DMS53 treated with DMSO at 0.1 percent for 48 hours (cell line): ENCODE data around the gene KLKB1.
A peak's percentile ranks its signal among the peaks of the same experiment; 100 is the strongest.
"Not testable (repeated sequence)": the region's sequence is repeated elsewhere in the genome, so short reads cannot be mapped to it uniquely, and the experiment has no call there.

ENCODE experiments used
- DNase-seq: peaks from one replicate; lab custom pipeline; 2025; ENCODE audit not compliant: unreplicated experiment; lab: John Stamatoyannopoulos, UW

KLKB1 gene

DNA sequence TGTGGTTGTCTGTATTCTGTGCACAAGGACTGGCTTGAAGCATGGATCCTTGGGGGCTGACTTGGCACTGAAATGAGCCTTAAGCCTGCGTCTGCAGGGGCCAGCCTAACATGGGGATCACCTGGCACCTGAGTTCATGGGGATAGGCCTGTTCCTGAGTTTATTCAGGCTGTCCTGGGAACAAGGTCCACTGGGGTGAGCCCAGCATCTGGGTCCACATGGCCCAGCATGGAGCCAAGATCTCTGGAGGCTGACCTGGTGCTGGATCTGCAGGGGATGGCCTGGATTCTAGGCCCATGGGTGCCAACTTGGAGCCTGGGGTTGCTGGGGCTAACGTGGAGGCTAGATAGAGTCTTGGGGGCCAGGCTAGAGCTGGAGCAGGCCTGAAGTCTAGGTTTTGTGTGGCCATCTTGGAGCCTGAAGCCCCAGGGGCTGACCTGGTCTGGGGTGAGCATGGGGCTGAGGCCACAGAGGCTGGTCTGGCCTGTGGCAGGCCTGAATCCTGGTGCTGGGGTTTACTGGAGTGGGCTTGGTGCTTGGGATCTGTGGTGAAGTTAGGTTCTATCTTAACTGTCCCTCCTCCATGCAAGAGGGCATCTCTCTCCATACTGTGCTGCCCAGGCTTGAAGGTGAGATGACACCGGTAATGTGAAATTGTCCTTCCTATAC, 652 bp upstream of the KLKB1 start:
- no peak for DNase-seq

DNA sequence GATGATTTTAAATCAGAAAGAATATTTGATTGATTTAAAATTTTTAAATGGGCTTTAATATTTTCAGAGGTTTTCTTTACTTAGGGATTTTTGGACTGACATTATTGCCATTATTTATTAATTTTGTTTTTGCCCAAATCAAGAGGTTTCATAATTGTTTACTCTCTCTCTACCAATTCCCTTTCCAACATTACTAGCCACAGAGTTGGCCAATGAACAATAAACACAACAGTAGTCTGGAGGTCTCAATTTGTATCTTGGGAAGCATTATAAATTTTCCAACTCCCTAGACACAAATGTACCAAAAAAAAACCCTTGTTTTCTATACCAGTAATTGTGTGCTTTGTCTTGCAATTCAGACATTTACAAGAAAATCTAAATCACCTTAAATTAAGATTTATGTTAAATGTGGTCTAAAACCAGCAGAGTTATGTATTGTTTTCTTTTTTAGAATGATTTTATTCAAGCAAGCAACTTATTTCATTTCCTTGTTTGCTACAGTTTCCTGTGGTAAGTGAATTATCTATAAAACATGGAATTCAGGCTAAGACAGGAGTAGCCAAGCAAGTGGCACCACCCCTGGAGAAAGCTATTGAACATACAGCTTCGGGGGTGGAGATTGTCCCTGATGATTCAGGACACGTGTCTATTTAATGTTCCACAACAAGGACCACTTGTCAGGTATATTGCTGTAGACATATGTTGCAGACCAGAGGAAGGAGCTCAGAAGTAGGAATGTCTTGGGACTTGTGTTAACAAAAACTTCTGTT, 622 bp downstream of the KLKB1 start:
- no peak for DNase-seq

DNA sequence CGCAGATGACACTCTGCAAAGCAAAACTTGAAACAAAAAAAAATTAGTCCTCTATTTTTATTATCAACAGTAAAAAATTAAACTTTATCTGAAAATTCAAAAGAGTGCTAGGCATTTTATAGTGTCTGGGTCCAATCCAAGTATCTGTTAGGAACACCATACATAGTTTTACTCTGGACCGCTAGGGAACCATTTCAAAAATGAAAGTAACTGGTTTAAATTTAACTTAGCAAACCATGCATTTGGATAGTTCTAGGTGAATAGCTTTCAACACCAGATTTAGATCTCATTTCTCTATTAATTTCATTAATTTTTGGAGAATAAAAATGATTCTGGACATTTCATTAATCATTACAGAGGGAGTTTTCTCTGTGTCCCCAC, 1.2 kb downstream of the KLKB1 start:
- DNase-seq: no peak

DNA sequence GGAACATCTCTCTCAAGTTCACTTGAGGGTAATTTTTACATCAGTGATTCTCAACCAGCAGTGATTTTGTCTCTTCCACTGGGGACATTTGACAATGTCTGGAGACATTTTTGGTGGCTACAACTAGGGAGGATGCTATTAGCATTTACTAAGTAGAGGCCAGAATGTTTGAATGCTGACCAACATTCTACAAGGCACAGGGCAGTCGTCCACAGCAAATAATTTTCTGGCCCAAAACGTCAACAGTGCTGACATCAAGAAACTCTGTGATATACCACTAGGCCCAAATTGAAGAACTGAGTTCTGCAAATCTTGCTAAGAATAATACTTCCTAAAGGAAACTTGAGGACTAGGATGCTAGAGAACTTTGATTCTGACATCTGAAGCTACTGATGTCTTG, 7.1 kb downstream of the KLKB1 start:
- no peak for DNase-seq

DNA sequence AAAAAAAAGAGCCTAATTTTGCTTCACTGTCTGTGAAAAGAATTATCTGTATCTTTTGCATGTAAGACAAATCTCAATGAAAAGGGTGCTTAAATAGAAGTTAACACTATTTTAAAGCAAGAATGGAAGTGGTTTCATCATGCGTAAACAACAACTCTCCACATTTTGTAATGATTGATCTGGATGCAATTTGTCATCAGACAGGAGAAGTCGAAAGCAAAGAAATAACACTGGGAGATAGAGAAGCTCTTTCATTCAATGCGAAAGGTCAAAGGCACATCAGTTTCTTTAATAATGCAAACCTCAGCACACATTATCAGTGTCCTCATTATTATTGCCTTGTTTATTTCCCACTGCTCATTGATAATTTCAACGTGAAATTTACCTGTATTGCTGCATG, 8.8 kb downstream of the KLKB1 start:
- DNase-seq: no peak

DNA sequence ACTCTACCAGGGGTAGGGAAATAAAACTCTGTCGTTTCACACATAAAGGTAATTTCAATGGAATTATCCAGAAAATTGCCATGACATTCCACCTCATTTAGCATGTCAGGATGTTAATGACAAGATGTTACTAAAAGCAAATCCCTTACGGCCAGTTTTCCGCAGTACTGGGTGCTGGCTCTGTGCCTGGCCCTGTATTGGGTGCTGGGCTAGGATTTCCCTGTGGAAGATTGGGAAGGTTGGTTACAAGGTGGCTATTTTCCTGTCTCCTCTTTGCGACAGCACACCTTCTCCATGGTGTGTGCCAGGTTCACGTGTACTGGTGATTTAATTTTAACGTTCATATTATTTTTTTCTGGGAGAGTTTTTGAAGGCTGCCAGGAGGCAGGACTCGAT, 13.1 kb downstream of the KLKB1 start:
- DNase-seq: no peak

DNA sequence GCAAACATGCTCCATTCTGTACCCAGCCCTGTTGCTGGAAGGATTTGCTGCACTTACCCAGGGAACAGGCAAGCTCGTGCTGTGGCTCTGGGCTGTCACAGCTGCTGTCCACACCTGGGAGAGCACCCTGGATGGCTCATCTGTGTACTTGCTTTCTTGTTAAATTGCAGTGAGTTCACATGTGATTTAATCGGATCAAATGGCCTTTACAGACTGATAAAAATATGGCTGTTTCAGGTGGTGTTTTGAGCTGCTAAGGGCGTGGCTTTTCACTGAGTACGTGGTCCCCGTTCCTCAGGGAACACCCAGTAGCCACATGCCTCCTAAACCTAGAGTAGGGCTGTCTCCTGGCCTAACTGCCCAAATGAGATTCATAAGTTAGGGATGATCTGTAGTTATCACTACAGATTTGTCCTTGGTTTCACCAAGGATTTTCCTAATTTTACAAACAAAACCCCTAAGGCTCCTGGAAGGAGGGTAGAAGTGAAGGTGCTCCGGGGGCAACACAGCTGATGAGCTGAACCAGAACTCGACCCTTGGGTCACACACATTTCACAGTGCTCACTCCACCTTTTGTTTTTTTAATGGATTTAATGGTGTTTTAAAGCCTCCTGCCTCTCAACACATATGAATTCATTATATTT, 13.7 kb downstream of the KLKB1 start:
- peak; percentile 9 for DNase-seq

DNA sequence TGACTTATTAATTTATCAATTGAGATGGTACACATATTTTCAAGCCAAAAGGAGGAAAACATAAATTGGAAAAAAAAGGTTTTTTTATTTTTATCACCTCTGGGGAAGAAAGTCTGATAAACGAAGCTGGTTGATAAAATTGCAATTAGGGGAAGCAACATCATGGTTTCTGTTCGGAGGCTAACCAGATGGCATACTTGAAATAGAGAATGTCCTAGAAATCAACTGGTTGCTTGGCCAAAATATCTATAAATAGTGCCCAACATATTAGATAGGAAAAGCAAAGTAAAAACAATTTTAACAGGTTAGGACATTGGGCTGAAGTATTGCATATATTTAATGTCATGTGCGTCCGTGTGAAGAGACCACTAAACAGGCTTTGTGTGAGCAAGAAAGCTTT, 14.3 kb downstream of the KLKB1 start:
- no peak for DNase-seq

DNA sequence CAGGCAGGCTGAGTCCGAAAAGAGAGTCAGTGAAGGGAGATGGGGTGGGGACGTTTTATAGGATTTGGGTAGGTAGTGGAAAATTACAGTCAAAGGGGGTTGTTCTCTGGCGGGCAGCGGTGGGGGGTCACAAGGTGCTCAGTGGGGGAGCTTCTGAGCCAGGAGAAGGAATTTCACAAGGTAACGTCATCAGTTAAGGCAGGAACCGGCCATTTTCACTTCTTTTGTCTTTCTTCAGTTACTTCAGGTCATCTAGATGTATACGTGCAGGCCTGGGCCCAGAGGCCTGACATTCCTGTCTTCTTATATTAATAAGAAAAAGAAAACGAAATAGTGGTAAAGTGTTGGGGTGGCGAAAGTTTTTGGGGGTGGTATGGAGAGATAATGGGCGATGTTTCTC, 14.7 kb downstream of the KLKB1 start:
- not testable (repeated sequence) for DNase-seq

DNA sequence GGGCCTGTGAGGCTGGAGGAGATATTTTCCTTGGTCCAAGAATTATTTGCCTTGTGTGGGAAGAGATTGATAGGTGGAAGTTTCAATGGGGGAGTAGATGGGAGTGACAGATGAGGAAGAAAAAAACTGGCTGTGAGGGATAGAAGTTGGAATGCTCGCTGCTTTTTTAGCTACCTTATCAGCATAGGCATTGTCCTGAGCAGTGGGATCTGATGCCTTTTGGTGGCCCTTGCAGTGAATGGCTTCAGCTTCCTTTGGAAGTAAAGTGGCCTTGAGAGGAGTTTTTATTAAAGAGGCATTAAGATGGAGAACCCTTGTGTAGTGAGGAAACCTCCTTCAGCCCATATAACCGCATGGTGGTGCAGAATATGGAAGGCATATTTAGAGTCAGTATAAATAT, 16.0 kb downstream of the KLKB1 start:
- DNase-seq: no peak

DNA sequence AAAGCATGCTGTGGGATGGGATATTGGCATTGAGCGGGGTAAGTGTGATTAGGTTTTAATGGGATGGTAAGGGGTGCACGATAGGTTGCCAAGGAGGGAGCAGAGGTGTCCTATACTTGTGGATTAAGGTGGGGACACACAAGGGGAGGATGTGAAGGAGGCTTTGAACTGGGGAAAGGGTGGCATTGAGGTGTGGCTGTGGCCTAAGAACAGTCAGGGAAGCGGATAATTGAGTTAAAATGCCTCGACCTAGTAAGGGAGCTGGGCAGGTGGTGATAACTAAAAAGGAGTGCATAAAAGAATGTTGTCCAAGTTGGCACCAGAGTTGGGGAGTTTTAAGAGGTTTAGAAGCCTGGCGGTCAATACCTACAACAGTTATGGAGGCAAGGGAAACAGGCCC, 17.5 kb downstream of the KLKB1 start:
- DNase-seq: no peak

DNA sequence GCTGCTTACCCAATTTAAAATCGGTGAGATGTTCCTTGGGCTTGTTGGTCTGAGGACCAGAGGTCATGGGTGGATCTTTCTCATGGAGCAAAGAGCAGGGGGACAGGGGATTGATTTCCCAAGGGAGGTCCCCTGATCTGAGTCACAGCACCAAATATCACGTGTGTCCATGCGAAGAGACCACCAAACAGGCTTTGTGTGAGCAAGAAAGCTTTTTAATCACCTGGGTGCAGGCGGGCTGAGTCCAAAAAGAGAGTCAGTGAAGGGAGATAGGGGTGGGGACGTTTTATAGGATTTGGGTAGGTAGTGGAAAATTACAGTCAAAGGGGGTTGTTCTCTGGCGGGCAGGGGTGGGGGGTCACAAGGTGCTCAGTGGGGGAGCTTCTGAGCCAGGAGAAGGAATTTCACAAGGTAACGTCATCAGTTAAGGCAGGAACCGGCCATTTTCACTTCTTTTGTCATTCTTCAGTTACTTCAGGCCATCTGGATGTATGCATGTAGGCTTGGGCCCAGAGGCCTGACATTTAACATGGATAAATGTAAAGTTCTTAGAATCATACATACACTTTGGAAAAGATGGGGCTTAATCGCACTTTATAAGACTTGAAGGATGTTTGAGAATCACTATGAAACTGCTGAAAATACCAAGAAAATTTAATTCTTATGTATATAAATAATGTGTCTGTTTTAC, 19.9 kb downstream of the KLKB1 start:
- DNase-seq: not testable (repeated sequence)

DNA sequence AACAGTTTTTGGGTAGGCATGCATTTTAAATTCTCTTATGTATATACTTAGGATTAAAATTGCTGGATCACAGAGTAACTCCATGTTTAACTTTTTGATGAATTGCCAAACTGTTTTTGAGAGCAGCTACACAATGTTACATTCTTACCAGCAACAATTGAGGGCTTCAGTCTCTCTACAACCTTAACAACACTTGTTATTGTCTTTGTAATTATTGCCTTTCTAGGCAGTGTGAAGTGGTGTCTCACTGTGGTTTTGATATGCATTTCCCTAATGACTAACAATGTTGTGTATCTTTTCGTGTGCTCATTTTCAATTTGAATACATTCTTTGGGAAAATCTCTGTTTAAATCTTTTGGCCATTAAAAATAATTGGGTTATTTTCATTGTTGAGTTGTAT, 21.3 kb downstream of the KLKB1 start:
- DNase-seq: no peak

DNA sequence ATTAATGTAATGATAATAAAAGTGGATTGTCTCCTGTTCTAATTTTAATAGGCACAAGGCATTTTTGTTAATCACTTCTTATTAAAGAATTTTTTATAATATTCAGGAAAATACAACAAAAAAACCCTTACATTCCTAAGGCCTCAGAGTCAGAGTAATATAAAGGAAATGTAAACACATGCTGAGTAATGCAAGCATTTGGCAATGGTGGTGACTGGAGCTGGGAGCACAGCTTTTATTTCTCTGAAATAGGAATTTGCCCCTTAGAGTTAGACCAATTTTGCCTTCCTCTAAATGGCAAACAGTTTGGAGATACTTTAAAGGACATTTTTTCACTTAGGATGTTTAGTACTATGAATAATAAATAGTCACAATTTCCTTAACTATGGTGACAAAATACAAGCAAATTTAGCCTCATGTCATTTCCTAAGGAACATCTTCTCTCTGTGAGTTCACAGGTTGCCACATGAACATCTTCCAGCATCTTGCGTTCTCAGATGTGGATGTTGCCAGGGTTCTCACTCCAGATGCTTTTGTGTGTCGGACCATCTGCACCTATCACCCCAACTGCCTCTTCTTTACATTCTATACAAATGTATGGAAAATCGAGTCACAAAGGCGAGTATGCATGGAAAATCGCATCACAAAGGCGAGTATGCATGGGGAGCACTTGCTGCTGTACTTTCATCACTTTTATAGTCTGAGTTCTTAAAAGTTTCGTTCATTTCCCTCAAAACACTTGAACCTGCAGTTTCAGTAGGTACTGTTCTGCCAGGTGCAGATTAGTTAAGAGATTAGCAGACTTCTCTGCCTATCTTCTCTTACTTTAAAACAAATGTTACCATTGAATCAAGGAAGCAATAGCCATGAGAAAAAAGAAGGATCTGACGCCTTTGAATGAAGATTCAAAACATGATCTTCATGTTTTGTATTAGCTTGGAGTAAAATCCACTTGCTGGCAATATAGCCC, 22.8 kb downstream of the KLKB1 start:
- DNase-seq: no peak

DNA sequence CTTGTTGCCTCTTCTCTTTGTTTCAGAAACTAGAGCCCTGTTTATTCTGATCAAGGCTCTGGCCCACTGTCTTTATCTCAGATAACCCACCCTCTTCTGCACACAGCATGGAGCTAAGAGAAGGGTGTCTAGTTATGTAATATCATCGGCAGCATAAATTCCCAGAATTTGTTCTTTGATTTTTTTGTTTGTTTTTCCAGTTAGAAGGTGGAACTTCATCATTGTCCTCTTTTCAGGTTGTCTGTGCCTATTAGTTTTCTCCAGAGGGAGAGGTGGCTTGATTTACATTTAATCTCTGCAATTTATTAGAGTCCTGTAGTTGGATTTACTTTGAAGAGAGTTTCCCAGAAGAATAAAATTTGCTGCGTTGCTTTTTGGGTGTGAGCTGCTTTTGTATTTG, 23.5 kb downstream of the KLKB1 start:
- DNase-seq: no peak

DNA sequence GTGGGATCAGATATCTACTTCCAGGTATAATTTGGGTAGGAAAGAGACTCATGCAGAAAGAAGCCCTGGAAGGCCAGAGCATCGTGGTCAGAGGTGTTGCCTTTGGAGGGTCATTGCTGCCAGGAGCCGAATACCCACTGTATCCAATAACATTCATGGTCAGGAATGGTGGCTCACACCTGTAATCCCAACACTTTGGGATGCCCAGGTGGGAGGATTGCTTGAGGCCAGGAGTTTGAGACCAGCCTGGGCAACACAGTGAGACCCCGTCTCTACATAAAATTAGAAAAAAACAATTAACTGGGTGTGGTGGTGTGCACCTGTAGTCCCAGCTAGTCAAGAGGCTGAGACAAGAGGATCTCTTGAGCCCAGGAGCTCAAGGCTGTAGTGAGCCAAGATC, 27.8 kb downstream of the KLKB1 start:
- no peak for DNase-seq

DNA sequence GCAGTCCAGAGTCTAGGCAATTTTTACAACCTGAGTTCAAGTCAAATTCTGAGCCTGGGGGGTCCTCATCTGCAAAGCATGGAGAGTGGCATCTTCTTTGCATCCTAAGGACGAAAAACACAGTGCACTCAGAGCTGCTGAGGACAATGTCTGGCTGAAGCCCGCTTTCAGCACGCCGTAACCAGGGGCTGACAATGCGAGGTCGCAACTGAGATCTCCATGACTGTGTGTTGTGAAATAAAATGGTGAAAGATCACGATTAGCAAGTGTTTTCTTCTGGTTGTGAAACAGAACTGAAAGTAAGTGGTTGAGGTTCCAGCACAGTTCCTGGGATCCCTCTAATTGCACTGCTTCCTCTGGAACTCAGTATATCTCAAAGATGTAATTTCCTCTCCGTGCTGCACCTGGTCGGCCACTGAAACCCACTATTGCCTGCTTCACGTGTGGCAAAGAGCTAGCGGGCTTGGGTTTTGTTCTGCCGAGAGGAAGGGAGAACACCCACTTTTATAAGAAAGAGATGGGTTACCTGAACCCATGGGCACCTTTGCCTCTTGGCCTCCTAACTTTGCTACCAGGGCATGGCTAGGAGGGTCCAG, 31.0 kb downstream of the KLKB1 start:
- DNase-seq: no peak

DNA sequence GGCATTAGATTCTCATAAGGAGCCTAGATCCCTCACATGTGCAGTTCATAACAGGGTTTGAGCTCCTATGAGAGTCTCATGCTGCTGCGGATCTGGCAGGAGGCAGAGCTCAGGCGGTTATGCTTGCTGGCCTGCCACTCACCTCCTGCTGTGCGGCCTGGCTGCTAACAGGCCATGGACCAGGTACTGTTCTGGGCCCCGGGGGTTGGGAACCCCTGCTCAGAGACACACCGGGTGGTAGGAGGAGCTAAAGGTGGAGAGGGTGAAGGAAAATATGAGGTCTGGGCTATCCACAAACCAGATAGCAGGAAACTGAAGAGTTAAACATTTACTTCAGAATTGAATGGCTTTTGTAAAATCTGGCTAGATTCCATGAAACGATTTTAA, 32.8 kb downstream of the KLKB1 start:
- no peak for DNase-seq

DNA sequence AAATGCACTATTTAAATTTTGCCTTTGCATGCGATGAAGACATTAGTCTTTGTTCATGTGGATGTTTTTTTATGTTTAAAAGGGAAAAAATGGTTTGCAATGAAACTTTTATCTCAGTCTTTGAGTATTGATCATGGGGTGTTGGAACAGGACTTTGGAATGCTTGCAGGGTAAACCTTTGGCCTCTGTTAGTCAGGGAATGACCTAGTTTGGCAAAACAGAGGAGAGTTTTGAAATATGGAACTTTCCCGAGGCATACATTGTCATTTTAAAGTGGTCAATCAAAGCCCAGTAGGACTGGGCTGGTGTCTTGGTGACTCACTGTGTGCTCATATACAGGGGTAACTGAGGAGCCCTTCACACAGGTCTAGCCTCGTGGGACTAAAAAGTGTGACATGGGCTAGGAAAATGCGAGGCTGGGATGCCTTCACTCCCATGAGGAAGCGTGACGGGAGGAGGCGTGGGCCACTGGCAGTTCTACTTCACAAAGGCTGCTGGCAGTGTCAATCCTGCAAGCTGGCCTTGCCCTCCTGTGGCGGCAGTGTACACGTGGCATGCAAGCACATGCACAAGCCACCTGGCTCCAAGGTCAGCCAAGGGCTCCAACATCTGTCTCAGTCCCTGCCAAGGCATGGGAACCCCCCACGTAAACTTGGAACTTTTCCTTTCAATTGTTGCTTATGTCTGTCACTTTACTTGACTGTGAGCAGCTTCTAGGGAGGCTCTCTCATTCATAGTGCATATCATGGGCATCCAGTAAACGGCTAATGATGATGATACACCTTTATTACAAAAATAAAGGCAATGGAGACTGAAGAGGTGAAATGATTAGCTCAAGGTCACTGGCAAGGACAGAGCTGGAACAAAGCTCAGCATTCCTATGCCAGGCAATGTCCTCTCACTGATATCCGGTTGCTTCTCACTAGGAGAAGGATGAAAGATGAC, 33.5 kb downstream of the KLKB1 start:
- no peak for DNase-seq
